GM12872 (cell line): ENCODE results near the gene SLC16A1.

ENCODE experiments used
- TF ChIP-seq, protein P1 (sequence below): IDR thresholded peaks from 3 replicates; pipeline ENCODE4 v1.5.1; 2011; ENCODE audit warnings: low read depth, mild to moderate bottlenecking, low read length, moderate library complexity; ENCODE audit not compliant: insufficient read depth

SLC16A1 gene

DNA sequence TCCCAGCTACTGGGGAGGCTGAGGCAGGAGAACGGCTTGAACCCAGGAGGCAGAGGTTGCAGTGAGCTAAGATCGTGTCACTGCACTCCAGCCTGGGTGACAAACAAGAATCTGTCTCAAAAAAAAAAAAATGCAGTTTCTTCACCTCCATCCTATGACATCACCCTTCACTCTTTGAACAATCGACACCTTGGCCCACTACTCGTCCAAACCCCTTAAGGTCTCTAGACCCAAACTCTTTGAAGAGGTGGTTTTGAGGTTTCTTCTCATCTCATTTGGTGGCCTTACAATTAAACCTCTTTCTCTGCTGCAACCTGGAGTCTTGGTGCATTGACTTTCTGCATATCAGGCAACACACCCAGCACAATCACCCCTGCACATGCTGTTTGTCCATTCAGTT is 86.1 kb downstream of the SLC16A1 start:
- TF ChIP-seq, protein P1, sequence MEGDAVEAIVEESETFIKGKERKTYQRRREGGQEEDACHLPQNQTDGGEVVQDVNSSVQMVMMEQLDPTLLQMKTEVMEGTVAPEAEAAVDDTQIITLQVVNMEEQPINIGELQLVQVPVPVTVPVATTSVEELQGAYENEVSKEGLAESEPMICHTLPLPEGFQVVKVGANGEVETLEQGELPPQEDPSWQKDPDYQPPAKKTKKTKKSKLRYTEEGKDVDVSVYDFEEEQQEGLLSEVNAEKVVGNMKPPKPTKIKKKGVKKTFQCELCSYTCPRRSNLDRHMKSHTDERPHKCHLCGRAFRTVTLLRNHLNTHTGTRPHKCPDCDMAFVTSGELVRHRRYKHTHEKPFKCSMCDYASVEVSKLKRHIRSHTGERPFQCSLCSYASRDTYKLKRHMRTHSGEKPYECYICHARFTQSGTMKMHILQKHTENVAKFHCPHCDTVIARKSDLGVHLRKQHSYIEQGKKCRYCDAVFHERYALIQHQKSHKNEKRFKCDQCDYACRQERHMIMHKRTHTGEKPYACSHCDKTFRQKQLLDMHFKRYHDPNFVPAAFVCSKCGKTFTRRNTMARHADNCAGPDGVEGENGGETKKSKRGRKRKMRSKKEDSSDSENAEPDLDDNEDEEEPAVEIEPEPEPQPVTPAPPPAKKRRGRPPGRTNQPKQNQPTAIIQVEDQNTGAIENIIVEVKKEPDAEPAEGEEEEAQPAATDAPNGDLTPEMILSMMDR = no peak

DNA sequence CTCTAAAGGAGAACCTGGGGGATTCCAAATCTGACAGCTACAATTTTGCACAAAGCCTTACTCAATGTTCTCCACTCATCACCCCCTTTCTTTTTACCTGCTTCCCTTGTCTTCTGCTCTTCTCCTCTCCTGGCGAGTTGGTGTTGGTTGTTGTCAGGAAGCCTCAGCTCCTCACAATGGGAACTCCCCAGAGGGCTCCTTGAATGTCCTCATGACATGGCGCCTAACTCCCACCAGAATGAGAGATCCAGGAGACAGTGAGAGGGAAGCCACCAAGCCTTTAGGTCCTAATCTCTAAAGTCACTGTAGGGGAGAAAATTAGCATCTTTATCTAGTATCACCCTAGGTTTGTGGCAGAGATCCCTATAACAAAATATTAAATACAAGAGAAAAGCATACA is 87.8 kb downstream of the SLC16A1 start:
- TF ChIP-seq, protein P1 = no peak

DNA sequence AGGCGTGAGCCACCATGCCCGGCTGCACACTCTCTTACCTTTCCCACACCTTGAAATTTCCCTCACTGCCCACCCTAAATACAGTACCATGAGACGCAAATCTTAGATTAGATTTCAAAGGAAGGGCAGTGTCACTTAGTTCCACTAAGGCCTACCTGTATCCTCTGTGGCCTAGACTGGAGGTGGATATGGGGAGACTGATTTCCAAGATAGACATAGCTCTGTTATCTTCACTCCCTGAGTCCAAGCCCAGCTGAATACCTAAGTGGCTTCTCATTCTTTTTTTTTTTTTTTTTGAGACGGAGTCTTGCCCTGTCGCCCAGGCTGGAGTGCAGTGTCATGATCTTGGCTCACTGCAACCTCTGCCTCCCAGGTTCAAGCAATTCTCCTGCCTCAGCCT is 89.0 kb downstream of the SLC16A1 start:
- TF ChIP-seq, protein P1 = no peak

DNA sequence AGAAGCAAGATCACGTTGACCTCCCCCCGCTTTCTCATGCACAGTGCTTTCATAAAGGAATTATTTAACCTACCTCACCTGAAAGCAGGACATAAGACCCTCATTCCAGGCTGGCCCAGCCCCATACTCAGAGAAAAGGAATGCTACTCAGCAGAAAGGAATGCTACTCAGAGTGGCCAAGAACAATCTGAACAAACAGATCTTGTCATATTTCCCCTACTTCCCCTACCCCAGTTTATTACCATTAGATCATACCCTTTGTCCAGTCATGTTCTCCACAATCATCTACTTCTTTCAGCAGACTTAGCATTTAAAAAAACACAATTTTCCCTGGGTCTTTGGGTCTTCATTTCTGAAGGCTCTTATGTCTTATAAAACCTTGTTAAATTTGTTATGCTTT is 89.8 kb downstream of the SLC16A1 start:
- TF ChIP-seq, protein P1 = no peak

DNA sequence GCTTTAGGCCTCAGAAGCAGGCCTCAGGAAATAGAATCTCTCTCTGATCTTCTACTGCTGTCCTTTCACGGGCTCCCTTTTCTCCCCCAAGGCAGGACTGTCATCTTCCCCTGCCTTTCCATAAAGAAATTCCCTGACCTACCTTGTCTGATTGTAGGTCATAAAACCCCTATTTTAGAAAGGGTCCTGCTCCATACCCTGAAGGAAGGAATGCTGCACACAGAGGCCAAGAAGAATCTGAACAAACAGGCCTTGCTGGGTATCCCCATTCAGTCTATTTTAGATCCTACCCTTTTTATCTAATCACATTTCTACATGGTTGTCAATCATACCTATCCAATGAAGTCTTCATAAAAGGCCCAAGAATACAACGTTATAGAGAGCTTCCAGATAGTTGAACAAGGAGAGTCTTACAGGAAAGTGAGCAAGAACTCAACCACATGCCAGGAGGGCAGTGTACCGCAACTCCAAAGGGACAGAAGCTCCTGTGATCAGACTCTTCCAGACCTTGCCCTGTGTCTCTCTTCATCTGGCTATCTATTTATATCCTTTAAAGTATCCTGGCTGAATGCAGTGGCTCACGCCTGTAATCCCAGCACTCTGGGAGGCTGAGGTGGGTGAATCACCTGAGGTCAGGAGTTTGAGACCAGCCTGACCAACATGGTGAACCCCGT is 93.1 kb downstream of the SLC16A1 start:
- TF ChIP-seq, protein P1 = no peak
